ENCODE measurements around the gene KRT4.
"Not testable (repeated sequence)": the region's sequence is repeated elsewhere in the genome, so short reads cannot be mapped to it uniquely, and the experiment has no call there.

KRT4 gene

DNA sequence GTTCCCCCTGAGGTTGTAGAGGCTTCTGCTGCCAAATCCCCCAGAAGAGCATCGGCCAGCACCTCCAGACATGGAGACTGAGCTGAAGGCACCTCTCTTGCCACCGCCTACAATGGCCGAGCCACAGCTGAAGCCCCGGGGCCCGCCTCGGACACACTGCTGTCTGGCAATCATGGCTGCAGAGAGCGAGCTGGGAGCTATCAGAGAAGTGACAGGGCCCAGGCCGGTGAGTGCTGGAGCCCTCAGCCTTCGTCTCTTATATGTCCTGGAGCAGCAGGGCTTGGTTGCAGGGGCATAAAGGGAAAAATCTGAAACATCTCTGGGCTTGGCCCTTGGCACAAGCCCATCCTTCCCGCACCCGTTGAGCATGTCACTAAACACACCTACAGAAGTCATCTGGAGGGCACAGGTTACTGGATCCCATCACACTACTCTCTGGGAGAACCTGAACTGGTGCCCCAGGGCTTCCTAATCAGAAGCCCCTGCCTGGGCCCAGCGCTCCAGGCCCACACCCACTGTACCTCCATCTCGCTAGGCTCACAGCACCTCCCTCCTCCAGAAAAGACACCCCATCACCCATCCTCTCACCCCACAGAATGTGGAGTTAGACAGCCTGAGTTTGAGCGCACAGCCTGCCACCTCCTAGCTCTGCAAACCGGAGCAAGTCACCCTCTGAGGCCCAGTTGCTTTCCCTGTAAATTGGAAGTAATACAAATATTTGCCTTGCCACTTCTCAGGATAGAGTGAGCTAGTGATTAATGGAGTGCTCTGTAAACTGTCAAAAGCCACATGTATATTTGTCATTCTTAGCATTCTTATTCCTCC is at the start of gene KRT4:
Gene KRT4, minus strand, starts transcription at position 232 of the 825 bp plus-strand sequence. Its CDS starts 58 bp downstream, at position 174.
- Histone ChIP-seq H3K9me3 (ENCODE audit: control insufficient read depth, low read depth, low read length) (no peaks in the 10 kb centered on the region), H3K36me3 (ENCODE audit: control insufficient read depth, low read depth, low read length) (no peaks in the 10 kb centered on the region), H3K9ac (ENCODE audit: low read length) (no peak within 1 kb of the TSS), H3K4me3 (ENCODE audit: low read length) (no peak within 1 kb of the TSS), H3K27ac (ENCODE audit: low read length) (no peak within 1 kb of the TSS), H3K27me3 (ENCODE audit: control insufficient read depth, insufficient read depth, low read length) (no peaks in the 10 kb centered on the region), H3K4me1 (ENCODE audit: control insufficient read depth, low read depth, low read length) (no peaks in the 10 kb centered on the region)

DNA sequence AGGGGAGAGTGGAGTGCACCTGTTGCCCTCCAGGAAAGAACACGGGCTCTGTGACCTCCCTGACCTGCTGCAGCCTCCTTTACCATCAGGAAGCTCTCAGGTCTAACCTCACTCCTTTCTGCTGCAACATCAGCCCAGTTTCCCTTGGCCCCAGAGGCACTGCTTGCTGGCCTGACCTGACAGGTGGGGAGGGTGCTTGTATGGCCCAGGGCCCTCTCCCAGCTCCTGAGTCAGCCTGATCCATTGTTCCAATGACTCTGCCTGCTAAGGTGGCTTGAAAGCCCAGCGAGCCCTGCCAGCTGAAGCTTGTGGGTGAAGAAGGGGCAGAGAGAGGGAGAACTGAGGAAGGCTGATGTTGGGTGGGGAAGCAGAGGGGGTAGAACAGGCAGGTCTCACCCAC is 48.1 kb upstream of the KRT4 start:
- Histone ChIP-seq H3K9me3 (ENCODE audit: control insufficient read depth, low read depth, low read length) (no peaks in the 10 kb centered on the region), H3K9ac (ENCODE audit: low read length) (no peak overlapping the region), H3K27ac (ENCODE audit: low read length) (no peak overlapping the region), H3K4me3 (ENCODE audit: low read length) (no peak overlapping the region), H3K4me1 (ENCODE audit: control insufficient read depth, low read depth, low read length) (no peaks in the 10 kb centered on the region), H3K36me3 (ENCODE audit: control insufficient read depth, low read depth, low read length) (no peaks in the 10 kb centered on the region), H3K27me3 (ENCODE audit: control insufficient read depth, insufficient read depth, low read length) (no peaks in the 10 kb centered on the region)

DNA sequence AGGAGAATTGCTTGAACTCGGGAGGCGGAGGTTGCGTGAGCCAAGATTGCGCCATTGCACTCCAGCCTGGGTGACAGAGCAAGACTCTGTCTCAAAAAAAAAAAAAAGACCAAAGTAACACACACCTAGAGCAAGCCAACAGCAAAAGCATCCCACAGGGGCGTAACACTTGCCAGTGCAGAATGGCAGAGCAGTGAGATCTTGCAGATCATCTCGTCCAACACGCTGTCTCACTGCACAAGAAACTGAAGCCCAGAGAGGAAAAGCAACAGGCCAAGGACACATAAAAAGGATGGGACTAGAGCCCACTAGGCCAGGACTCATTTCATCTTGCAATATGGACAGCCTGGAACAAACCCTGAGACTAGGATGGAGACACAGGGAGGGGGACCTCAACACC is 47.6 kb upstream of the KRT4 start:
- H3K4me3 ChIP-seq (ENCODE audit: low read length): no peak overlapping the region
- H3K4me1 ChIP-seq (ENCODE audit: control insufficient read depth, low read depth, low read length): no peaks in the 10 kb centered on the region
- no peaks in the 10 kb centered on the region for H3K9me3 ChIP-seq (ENCODE audit: control insufficient read depth, low read depth, low read length)
- H3K27me3 ChIP-seq (ENCODE audit: control insufficient read depth, insufficient read depth, low read length): no peaks in the 10 kb centered on the region
- no peaks in the 10 kb centered on the region for H3K36me3 ChIP-seq (ENCODE audit: control insufficient read depth, low read depth, low read length)
- no peak overlapping the region for H3K27ac ChIP-seq (ENCODE audit: low read length)
- no peak overlapping the region for H3K9ac ChIP-seq (ENCODE audit: low read length)

DNA sequence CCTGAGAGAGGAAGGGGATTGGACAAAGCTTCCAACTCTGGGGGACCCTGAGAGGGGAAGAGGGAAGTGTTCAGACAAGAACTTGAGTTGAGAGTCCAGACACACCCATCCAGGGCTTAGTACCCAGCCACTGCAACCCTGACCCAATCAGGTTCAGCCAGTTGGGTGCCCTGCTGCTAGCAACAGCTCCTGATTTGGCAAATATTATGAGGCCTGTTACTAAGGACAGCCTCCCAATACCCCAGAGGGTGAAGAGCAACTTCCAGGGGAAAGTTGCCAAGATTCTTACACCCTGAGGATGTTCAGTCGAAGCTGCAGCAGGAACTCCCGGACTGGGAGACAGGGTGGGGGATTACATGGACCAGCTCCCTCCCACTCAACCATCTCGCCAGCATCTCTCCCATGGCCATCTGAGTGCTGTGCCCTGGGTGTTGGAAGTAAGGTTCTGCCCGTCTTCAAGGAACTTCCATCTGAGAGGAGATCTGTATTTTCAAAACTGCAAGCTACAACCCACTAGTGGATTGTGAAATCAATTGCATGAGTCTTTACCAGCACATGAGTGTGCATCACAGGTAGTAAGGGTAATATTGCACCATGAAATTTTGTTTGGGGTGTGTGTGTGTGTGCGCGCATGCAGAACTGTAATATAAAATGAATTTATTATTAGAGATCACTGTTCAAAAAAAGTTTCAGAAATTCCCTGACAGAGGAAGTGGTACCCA is 46.3 kb upstream of the KRT4 start:
- H3K9me3 ChIP-seq (ENCODE audit: control insufficient read depth, low read depth, low read length): no peaks in the 10 kb centered on the region
- H3K9ac ChIP-seq (ENCODE audit: low read length): no peak overlapping the region
- H3K4me1 ChIP-seq (ENCODE audit: control insufficient read depth, low read depth, low read length): no peaks in the 10 kb centered on the region
- no peaks in the 10 kb centered on the region for H3K27me3 ChIP-seq (ENCODE audit: control insufficient read depth, insufficient read depth, low read length)
- no peak overlapping the region for H3K4me3 ChIP-seq (ENCODE audit: low read length)
- no peaks in the 10 kb centered on the region for H3K36me3 ChIP-seq (ENCODE audit: control insufficient read depth, low read depth, low read length)
- H3K27ac ChIP-seq (ENCODE audit: low read length): no peak overlapping the region

DNA sequence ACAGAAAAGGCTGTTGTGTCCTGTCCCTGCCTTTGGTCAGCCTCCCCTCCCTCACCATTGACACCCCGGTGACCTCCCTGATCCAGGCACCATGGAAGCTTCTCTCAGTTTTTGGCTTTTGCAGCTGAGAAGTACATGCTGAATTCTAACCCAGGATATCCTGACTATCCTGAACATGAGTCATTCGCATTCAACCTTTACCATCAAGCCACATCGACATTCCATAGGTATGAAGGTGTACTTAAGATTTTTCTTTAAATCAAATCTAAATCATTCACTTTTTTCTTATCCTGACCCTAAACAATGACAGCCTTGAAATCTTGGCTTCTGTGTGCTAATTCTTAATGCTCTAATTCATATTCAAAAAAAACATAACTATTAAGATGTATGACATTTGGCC is 43.6 kb upstream of the KRT4 start:
- Histone ChIP-seq H3K27ac (ENCODE audit: low read length) (no peak overlapping the region), H3K4me1 (ENCODE audit: control insufficient read depth, low read depth, low read length) (no peaks in the 10 kb centered on the region), H3K9ac (ENCODE audit: low read length) (no peak overlapping the region), H3K9me3 (ENCODE audit: control insufficient read depth, low read depth, low read length) (no peaks in the 10 kb centered on the region), H3K36me3 (ENCODE audit: control insufficient read depth, low read depth, low read length) (no peaks in the 10 kb centered on the region), H3K4me3 (ENCODE audit: low read length) (no peak overlapping the region), H3K27me3 (ENCODE audit: control insufficient read depth, insufficient read depth, low read length) (no peaks in the 10 kb centered on the region)

DNA sequence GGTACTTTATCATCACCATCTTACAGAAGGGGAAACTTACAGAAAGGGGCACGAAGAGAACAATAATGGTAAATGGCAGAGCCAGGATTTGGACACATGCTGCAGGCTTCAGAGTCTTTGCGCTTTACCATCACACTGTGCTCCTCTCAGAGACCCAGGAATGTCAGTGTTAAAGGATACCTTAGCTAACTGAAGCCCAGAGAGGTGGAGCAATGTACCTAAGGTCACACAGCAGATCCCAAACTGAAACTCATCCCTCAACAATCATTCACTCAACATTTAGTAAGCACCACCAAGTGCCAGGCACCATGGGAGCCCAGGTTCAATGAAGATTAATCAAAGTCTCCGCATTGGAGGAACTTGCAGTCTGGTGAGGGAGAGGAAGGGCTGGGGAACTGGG is 42.9 kb upstream of the KRT4 start:
- no peak overlapping the region for H3K27ac ChIP-seq (ENCODE audit: low read length)
- H3K27me3 ChIP-seq (ENCODE audit: control insufficient read depth, insufficient read depth, low read length): no peaks in the 10 kb centered on the region
- H3K4me1 ChIP-seq (ENCODE audit: control insufficient read depth, low read depth, low read length): no peaks in the 10 kb centered on the region

DNA sequence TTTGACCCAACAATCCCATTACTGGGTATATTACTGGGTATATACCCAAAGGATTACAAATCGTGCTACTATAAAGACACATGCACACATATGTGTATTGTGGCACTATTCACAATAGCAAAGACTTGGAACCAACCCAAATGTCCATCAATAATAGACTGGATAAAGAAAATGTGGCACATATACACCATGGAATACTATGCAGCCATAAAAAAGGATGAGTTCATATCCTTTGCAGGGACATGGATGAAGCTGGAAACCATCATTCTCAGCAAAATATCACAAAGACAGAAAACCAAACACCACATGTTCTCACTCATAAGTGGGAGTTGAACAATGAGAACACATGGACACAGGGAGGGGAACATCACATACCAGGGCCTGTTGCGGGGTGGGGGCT is 42.2 kb upstream of the KRT4 start:
- H3K4me1 ChIP-seq (ENCODE audit: control insufficient read depth, low read depth, low read length); H3K36me3 ChIP-seq (ENCODE audit: control insufficient read depth, low read depth, low read length); H3K9ac ChIP-seq (ENCODE audit: low read length); H3K4me3 ChIP-seq (ENCODE audit: low read length); H3K9me3 ChIP-seq (ENCODE audit: control insufficient read depth, low read depth, low read length); H3K27me3 ChIP-seq (ENCODE audit: control insufficient read depth, insufficient read depth, low read length); H3K27ac ChIP-seq (ENCODE audit: low read length): not testable (repeated sequence)

More for the DNA sequence above, 42.9 kb upstream of the KRT4 start:
- H3K4me3 ChIP-seq (ENCODE audit: low read length): no peak overlapping the region
- H3K36me3 ChIP-seq (ENCODE audit: control insufficient read depth, low read depth, low read length): no peaks in the 10 kb centered on the region
- H3K9ac ChIP-seq (ENCODE audit: low read length): no peak overlapping the region
- H3K9me3 ChIP-seq (ENCODE audit: control insufficient read depth, low read depth, low read length): no peaks in the 10 kb centered on the region

DNA sequence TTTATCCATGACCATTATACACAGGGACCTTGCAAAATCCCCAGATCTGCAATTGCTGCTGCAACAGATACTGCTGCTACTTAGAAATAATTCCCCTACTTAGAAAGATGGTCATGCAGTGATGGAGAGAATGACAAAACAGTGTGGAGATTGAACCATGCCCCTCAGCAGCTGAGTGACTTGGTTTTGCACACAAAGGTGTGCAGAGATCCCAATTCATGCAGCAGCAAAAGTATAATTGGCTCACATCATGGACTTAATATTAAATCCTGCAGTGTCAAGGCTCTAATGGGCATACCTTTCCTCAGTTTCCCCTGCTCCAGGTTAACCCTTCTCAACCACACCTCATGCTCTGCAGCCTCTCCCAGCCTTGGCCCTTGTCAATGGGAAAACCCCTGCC is 37.9 kb upstream of the KRT4 start:
- no peak overlapping the region for H3K9ac ChIP-seq (ENCODE audit: low read length)
- no peak overlapping the region for H3K27ac ChIP-seq (ENCODE audit: low read length)
- H3K4me3 ChIP-seq (ENCODE audit: low read length): no peak overlapping the region
- H3K4me1 ChIP-seq (ENCODE audit: control insufficient read depth, low read depth, low read length): no peaks in the 10 kb centered on the region
- no peaks in the 10 kb centered on the region for H3K27me3 ChIP-seq (ENCODE audit: control insufficient read depth, insufficient read depth, low read length)
- no peaks in the 10 kb centered on the region for H3K9me3 ChIP-seq (ENCODE audit: control insufficient read depth, low read depth, low read length)
- H3K36me3 ChIP-seq (ENCODE audit: control insufficient read depth, low read depth, low read length): no peaks in the 10 kb centered on the region

DNA sequence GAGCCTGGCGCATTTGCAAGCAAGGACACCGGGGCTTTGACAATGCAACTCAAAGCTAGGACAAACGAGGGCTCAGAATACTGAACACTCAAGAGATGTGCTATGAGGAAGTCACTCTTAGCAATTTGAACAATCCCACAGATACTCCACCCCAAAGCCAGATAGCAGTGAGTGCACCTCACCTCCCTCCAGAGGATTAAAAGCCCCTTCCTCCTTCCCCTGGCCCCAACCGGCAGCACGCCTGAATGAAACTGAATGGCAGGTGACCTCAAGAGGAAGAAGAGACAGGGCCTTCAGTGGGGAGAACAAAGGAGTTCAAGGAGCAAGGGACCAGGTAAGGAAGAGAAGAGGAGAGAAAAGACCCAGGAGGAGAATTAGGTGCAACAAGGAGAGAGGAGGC is 36.8 kb upstream of the KRT4 start:
- Histone ChIP-seq H3K4me1 (ENCODE audit: control insufficient read depth, low read depth, low read length) (no peaks in the 10 kb centered on the region), H3K27me3 (ENCODE audit: control insufficient read depth, insufficient read depth, low read length) (no peaks in the 10 kb centered on the region), H3K36me3 (ENCODE audit: control insufficient read depth, low read depth, low read length) (no peaks in the 10 kb centered on the region), H3K4me3 (ENCODE audit: low read length) (no peak overlapping the region), H3K9me3 (ENCODE audit: control insufficient read depth, low read depth, low read length) (no peaks in the 10 kb centered on the region), H3K27ac (ENCODE audit: low read length) (no peak overlapping the region), H3K9ac (ENCODE audit: low read length) (no peak overlapping the region)

DNA sequence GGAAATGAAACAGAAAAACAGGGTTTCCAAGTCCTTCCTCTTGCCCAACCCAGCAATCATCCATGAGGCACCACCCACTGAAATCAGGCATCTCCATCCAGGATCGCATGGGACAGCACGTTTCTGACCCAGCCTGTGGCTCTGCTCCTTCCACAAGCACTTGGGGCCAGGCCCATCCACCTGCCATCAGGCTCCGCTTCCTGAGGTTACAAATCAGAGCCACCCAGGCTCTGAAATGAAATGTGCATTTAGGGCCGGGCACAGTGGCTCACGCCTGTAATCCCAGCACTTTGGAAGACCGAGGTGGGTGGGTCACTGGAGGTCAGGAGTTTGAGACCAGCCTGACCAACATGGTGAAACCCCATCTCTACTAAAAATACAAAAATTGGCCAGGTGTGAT is 35.6 kb upstream of the KRT4 start:
- Histone ChIP-seq H3K4me3 (ENCODE audit: low read length) (no peak overlapping the region), H3K27me3 (ENCODE audit: control insufficient read depth, insufficient read depth, low read length) (no peaks in the 10 kb centered on the region), H3K9me3 (ENCODE audit: control insufficient read depth, low read depth, low read length) (no peaks in the 10 kb centered on the region), H3K4me1 (ENCODE audit: control insufficient read depth, low read depth, low read length) (no peaks in the 10 kb centered on the region), H3K9ac (ENCODE audit: low read length) (no peak overlapping the region), H3K27ac (ENCODE audit: low read length) (no peak overlapping the region), H3K36me3 (ENCODE audit: control insufficient read depth, low read depth, low read length) (no peaks in the 10 kb centered on the region)

DNA sequence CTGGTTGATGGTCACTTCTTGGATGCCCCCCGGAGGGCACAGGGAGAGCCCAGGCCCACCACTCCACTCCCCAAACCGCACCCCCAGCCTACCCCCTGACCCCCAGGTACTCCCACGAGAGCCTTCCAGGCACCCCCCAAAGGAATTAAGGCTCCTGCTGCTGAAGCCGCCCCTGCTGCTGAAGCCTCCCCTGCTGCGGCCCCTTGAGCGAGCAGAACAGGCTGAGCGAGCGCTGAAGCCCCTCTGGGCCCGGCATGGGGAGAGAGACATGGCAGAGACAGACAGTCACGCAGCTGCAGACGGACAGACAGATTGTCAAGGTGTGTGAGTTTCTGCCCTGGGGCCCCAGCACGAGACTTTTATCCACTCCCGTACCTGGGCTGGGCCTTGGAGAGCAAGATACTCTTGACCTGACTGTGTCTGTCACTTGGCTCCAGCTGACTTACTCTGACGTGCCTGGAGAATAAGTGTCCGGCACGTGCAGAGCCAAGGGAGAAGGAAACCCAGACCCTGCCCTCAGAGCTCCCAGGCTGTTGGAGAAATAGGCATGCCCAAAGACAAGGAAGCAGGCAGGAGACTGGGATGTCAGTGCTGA is 34.8 kb upstream of the KRT4 start, which contains the start of gene KRT78:
Gene KRT78, minus strand, starts transcription at position 334 of the 595 bp plus-strand sequence. Its CDS starts 64 bp downstream, at position 270.
- Histone ChIP-seq H3K4me3 (ENCODE audit: low read length) (no peak within 1 kb of the TSS), H3K4me1 (ENCODE audit: control insufficient read depth, low read depth, low read length) (no peaks in the 10 kb centered on the region), H3K9me3 (ENCODE audit: control insufficient read depth, low read depth, low read length) (no peaks in the 10 kb centered on the region), H3K27ac (ENCODE audit: low read length) (no peak within 1 kb of the TSS), H3K9ac (ENCODE audit: low read length) (no peak within 1 kb of the TSS), H3K36me3 (ENCODE audit: control insufficient read depth, low read depth, low read length) (no peaks in the 10 kb centered on the region), H3K27me3 (ENCODE audit: control insufficient read depth, insufficient read depth, low read length) (no peaks in the 10 kb centered on the region)

Measured in iPS-18a (cell line).